Breast epithelium (tissue), 3 donors: Measurements from ENCODE around the gene SS18L1.

Source experiments
- POLR2A ChIP-seq: fragments of 450-650 bp; IDR thresholded peaks from one replicate; pipeline ENCODE4 v1.6.1; 2016; ENCODE audit warnings: antibody characterized with exemption, mild to moderate bottlenecking, moderate library complexity
- POLR2AphosphoS5 ChIP-seq, 3 donors: sonication (generic); formaldehyde crosslinking; IDR thresholded peaks; one replicate each; pipeline ENCODE4 v1.6.1; 2017; ENCODE audit warnings: antibody characterized with exemption in 3 of 3
- TF ChIP-seq, protein P1 (sequence below), 3 donors: fragments of 450-650 bp; IDR thresholded peaks; one replicate each; pipeline ENCODE4 v1.5.1; 2016 to 2017; ENCODE audit warnings: antibody characterized with exemption in 3 of 3, mild to moderate bottlenecking in 3 of 3, moderate library complexity in 3 of 3

- TF ChIP-seq, protein P1, sequence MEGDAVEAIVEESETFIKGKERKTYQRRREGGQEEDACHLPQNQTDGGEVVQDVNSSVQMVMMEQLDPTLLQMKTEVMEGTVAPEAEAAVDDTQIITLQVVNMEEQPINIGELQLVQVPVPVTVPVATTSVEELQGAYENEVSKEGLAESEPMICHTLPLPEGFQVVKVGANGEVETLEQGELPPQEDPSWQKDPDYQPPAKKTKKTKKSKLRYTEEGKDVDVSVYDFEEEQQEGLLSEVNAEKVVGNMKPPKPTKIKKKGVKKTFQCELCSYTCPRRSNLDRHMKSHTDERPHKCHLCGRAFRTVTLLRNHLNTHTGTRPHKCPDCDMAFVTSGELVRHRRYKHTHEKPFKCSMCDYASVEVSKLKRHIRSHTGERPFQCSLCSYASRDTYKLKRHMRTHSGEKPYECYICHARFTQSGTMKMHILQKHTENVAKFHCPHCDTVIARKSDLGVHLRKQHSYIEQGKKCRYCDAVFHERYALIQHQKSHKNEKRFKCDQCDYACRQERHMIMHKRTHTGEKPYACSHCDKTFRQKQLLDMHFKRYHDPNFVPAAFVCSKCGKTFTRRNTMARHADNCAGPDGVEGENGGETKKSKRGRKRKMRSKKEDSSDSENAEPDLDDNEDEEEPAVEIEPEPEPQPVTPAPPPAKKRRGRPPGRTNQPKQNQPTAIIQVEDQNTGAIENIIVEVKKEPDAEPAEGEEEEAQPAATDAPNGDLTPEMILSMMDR (IDR thresholded peaks at IDR 0.05): no peak
- no peak for TF ChIP-seq POLR2AphosphoS5 (IDR thresholded peaks at IDR 0.05)
- no peak for TF ChIP-seq POLR2A
Observed at GRCh38 chr20:62211216-62211615, 67.6 kb downstream of the SS18L1 start.
